Lung (tissue), 12 donors: ENCODE measurements around the gene TLCD4. TPM values are rescaled to one million over a fixed set of nuclear protein-coding genes. Genes with fewer than 3 reads are reported as not detected.

Source experiments
- ATAC-seq: fragments of 200-7000 bp; cut with Tn5 transposase; one replicate; pipeline ENCODE4 v1.9.1; 2020; ENCODE audit warnings: moderate number of reproducible peaks; ENCODE audit not compliant: insufficient read depth, low FRiP score
- DNase-seq, 3 donors: peaks; one replicate each; pipeline ENCODE4 v3.0.0-alpha.2; 2013 to 2017
- H3K27ac ChIP-seq, 2 donors: one replicate each; pipeline ENCODE4 v1.5.1; 2013; ENCODE audit warnings: mild to moderate bottlenecking in 2 of 2, moderate library complexity in 2 of 2, control low read depth in 1 of 2, inconsistent platforms in 1 of 2, low read depth in 1 of 2, low read length in 1 of 2
- H3K27me3 ChIP-seq, 3 donors: one replicate each; pipeline ENCODE4 v1.5.1; 2013; ENCODE audit warnings: low read length in 2 of 3; ENCODE audit not compliant: control insufficient read depth in 3 of 3, insufficient read depth in 3 of 3
- H3K36me3 ChIP-seq, 4 donors: one replicate each; pipeline ENCODE4 v1.5.1; 2013; ENCODE audit warnings: low read length in 4 of 4, mild to moderate bottlenecking in 1 of 4, moderate library complexity in 1 of 4; ENCODE audit not compliant: control insufficient read depth in 4 of 4, insufficient read depth in 4 of 4
- H3K4me1 ChIP-seq, 5 donors: one replicate each; pipeline ENCODE4 v1.5.1; 2013; ENCODE audit warnings: low read length in 5 of 5, mild to moderate bottlenecking in 2 of 5, moderate library complexity in 1 of 5; ENCODE audit not compliant: control insufficient read depth in 5 of 5, insufficient read depth in 5 of 5
- H3K4me3 ChIP-seq: one replicate; pipeline ENCODE4 v1.5.1; 2013; ENCODE audit warnings: mild to moderate bottlenecking, control low read depth, moderate library complexity
- H3K9ac ChIP-seq, 2 donors: one replicate each; pipeline ENCODE4 v1.5.1; 2013; ENCODE audit warnings: low read length in 2 of 2, control low read depth in 1 of 2; ENCODE audit not compliant: insufficient read depth in 1 of 2
- H3K9me3 ChIP-seq, 4 donors: one replicate each; pipeline ENCODE4 v1.5.1; 2013; ENCODE audit warnings: low read length in 3 of 4, mild to moderate bottlenecking in 1 of 4, moderate library complexity in 1 of 4; ENCODE audit not compliant: control insufficient read depth in 4 of 4, insufficient read depth in 3 of 4
- CTCF ChIP-seq: IDR thresholded peaks from 2 replicates; pipeline ENCODE4 v1.5.1; 2012; ENCODE audit warnings: mild to moderate bottlenecking; ENCODE audit errors: control extremely low read depth, extremely low read depth
- WGBS, 2 donors: extraction: QIAGEN DNeasy Blood & Tissue Kit; methylation state at CpG; one replicate each; pipeline ENCODE4 v1.1.7; 2013; 5-methylcytosine and 5-hydroxymethylcytosine counted together
- polyA plus RNA-seq, 2 donors: library from polyadenylated mRNA; stranded (reverse); fragments of 200-250 nt; gene quantifications; one replicate each; pipeline ENCODE4 v1.2.1, GENCODE V29; 2013
- total RNA-seq, 2 donors: library from RNA; depleted of rRNA in 1 of 2; stranded (reverse); fragments of >200 nt in 1 of 2; gene quantifications; one replicate each; pipeline ENCODE4 v1.2.1, GENCODE V29; 2014 to 2021
- donor health status: control.
- donor health status: control.
- donor health status: Bipolar disorder and iron deficiency.
- donor health status: healthy.
- donor health status: DM: yes; HTN: yes; CAD: no.

Gene TLCD4
- total and polyA plus RNA-seq, 4 donors, result 1.5 to 18.7 (median 7.7) TPM

- no peak for ATAC-seq
- peak overlapping the region in 1 of 2 donors; percentile 51 for H3K27ac ChIP-seq
- no peak for DNase-seq
- H3K4me3 ChIP-seq, result no peak overlapping the region
- H3K4me1 ChIP-seq, result peaks cover 0 to 4% (median 0%) of the 10 kb centered on the region in 5 donors
- H3K9me3 ChIP-seq, result peaks cover 0 to 4% (median 2%) of the 10 kb centered on the region in 4 donors
- H3K27me3 ChIP-seq, result no peaks in the 10 kb centered on the region
- H3K9ac ChIP-seq, result no peak overlapping the region
- no peak for TF ChIP-seq CTCF
- H3K36me3 ChIP-seq, result no peaks in the 10 kb centered on the region
- WGBS, 2 donors, result 58 to 64% methylated on average over 2 of the region's 2 CpGs
Measured at GRCh38 chr1:95085376-95085775, 31.8 kb upstream of the TLCD4 start.

- WGBS, 2 donors, result 34 to 47% methylated on average over 5 of the region's 5 CpGs
- Histone ChIP-seq H3K36me3 (no peaks in the 10 kb centered on the region), H3K9ac (no peak overlapping the region), H3K4me1 (peaks cover 0 to 4% (median 0%) of the 10 kb centered on the region in 5 donors), H3K9me3 (peaks cover 0 to 6% (median 2%) of the 10 kb centered on the region in 4 donors), H3K27me3 (no peaks in the 10 kb centered on the region), H3K4me3 (no peak overlapping the region), H3K27ac (peak overlapping the region in 1 of 2 donors; percentile 84)
- no peak for TF ChIP-seq CTCF
- DNase-seq (peak; percentile 17 to 55 (median 22)), ATAC-seq (no peak)
Measured at GRCh38 chr1:95086949-95087533, 30.1 kb upstream of the TLCD4 start.

GRCh38 chr1:95088303-95088702 lies 28.9 kb upstream of the TLCD4 start:
- Histone ChIP-seq H3K36me3 (no peaks in the 10 kb centered on the region), H3K27ac (no peak overlapping the region), H3K9ac (no peak overlapping the region), H3K4me1 (peaks cover 0 to 4% (median 0%) of the 10 kb centered on the region in 5 donors), H3K27me3 (no peaks in the 10 kb centered on the region), H3K4me3 (no peak overlapping the region), H3K9me3 (peaks cover 0 to 6% (median 2%) of the 10 kb centered on the region in 4 donors)
- ATAC-seq (no peak), DNase-seq (no peak)
- 84 to 96% methylated on average over 1 of the region's 1 CpG for WGBS, 2 donors
- no peak for TF ChIP-seq CTCF
